Measurements from ENCODE around the gene OTUD3.

DNA sequence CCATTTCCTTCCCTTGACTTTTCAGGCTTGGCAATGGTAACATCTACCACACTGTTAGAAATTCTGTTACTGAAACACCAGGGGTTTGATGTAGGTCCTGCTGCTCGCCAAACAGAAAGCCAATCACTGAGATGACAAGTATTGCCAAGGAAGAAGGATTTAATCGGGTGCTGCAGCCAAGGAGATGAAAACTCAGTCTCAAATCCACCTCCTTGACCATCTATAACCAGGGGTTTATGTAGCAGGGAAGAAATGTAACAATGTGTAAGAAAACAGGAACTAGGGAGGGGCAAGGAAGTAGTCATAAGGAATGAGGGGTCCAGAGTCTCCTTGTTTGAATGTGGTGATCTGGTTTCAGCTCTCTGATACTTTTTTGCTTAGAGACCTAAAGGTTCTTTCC is 71.9 kb downstream of the OTUD3 start:
- TF ChIP-seq, protein P1, sequence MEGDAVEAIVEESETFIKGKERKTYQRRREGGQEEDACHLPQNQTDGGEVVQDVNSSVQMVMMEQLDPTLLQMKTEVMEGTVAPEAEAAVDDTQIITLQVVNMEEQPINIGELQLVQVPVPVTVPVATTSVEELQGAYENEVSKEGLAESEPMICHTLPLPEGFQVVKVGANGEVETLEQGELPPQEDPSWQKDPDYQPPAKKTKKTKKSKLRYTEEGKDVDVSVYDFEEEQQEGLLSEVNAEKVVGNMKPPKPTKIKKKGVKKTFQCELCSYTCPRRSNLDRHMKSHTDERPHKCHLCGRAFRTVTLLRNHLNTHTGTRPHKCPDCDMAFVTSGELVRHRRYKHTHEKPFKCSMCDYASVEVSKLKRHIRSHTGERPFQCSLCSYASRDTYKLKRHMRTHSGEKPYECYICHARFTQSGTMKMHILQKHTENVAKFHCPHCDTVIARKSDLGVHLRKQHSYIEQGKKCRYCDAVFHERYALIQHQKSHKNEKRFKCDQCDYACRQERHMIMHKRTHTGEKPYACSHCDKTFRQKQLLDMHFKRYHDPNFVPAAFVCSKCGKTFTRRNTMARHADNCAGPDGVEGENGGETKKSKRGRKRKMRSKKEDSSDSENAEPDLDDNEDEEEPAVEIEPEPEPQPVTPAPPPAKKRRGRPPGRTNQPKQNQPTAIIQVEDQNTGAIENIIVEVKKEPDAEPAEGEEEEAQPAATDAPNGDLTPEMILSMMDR (IDR thresholded peaks at IDR 0.05; ENCODE audit: poor library complexity): no peak
- TF ChIP-seq EZH2 (IDR thresholded peaks at IDR 0.05; ENCODE audit: borderline replicate concordance): no peak
- no peak for TF ChIP-seq EZH2phosphoT487 (IDR thresholded peaks at IDR 0.05; ENCODE audit: low read depth, severe bottlenecking, unreplicated experiment)

Measured in hepatocyte (in vitro differentiated cells).